Measurements from ENCODE around the gene FLVCR1.
"Not testable (repeated sequence)": the region's sequence is repeated elsewhere in the genome, so short reads cannot be mapped to it uniquely, and the experiment has no call there.

FLVCR1 gene

GRCh38 chr1:212902054-212902453, 44.0 kb downstream of the FLVCR1 start:
- H3K27ac ChIP-seq = no peak overlapping the region
- intact Hi-C loops (cut with DNase I; ENCODE audit: low total_unique reads) = no loop called here
- H3K36me3 ChIP-seq = peaks cover 29 to 32% (median 30%) of the 10 kb centered on the region in 3 donors
- no peaks in the 10 kb centered on the region for H3K4me1 ChIP-seq
- no peak overlapping the region for H3K4me3 ChIP-seq
- no peaks in the 10 kb centered on the region for H3K27me3 ChIP-seq
- DNase-seq = no peak
- no peak for TF ChIP-seq CTCF (IDR thresholded peaks at IDR 0.05)
- peaks cover 4 to 34% (median 30%) of the 10 kb centered on the region in 3 donors for H3K9me3 ChIP-seq

GRCh38 chr1:212903664-212904063, 45.6 kb downstream of the FLVCR1 start:
- H3K4me1 ChIP-seq = no peaks in the 10 kb centered on the region
- no peak overlapping the region for H3K4me3 ChIP-seq
- peaks cover 4 to 30% (median 27%) of the 10 kb centered on the region in 3 donors for H3K9me3 ChIP-seq
- no peak for DNase-seq
- TF ChIP-seq CTCF (IDR thresholded peaks at IDR 0.05) = no peak
- no peaks in the 10 kb centered on the region for H3K27me3 ChIP-seq
- H3K27ac ChIP-seq = no peak overlapping the region
- H3K36me3 ChIP-seq = peaks cover 13 to 16% (median 15%) of the 10 kb centered on the region in 3 donors
- intact Hi-C loops (cut with DNase I; ENCODE audit: low total_unique reads) = no loop called here

GRCh38 chr1:212908071-212908470, 50.0 kb downstream of the FLVCR1 start:
- H3K4me3 ChIP-seq; H3K36me3 ChIP-seq; H3K4me1 ChIP-seq; H3K27ac ChIP-seq; H3K9me3 ChIP-seq; H3K27me3 ChIP-seq; DNase-seq; intact Hi-C loops (cut with DNase I; ENCODE audit: low total_unique reads): not testable (repeated sequence)

- H3K27me3 ChIP-seq = no peaks in the 10 kb centered on the region
Observed at GRCh38 chr1:212908971-212909370, 50.9 kb downstream of the FLVCR1 start.

GRCh38 chr1:212909652-212910063, 51.6 kb downstream of the FLVCR1 start:
- TF ChIP-seq CTCF (IDR thresholded peaks at IDR 0.05) = no peak
- Histone ChIP-seq H3K4me3 (no peak overlapping the region), H3K4me1 (no peaks in the 10 kb centered on the region), H3K27ac (no peak overlapping the region), H3K27me3 (no peaks in the 10 kb centered on the region), H3K9me3 (no peaks in the 10 kb centered on the region), H3K36me3 (no peaks in the 10 kb centered on the region)
- intact Hi-C loops (cut with DNase I; ENCODE audit: low total_unique reads) = no loop called here
- no peak for DNase-seq

More at GRCh38 chr1:212908971-212909370, 50.9 kb downstream of the FLVCR1 start:
- H3K27ac ChIP-seq = no peak overlapping the region
- intact Hi-C loops (cut with DNase I; ENCODE audit: low total_unique reads) = no loop called here
- H3K4me1 ChIP-seq = no peaks in the 10 kb centered on the region
- no peak for DNase-seq
- no peaks in the 10 kb centered on the region for H3K9me3 ChIP-seq
- no peaks in the 10 kb centered on the region for H3K36me3 ChIP-seq
- TF ChIP-seq CTCF (IDR thresholded peaks at IDR 0.05) = no peak
- H3K4me3 ChIP-seq = no peak overlapping the region

GRCh38 chr1:212910213-212910612, 52.1 kb downstream of the FLVCR1 start:
- H3K9me3 ChIP-seq; DNase-seq; intact Hi-C loops (cut with DNase I; ENCODE audit: low total_unique reads); H3K36me3 ChIP-seq; H3K4me3 ChIP-seq; H3K4me1 ChIP-seq; H3K27me3 ChIP-seq; H3K27ac ChIP-seq: not testable (repeated sequence)

- H3K36me3 ChIP-seq; H3K4me1 ChIP-seq; H3K9me3 ChIP-seq; DNase-seq; H3K4me3 ChIP-seq; intact Hi-C loops (cut with DNase I; ENCODE audit: low total_unique reads); H3K27me3 ChIP-seq; H3K27ac ChIP-seq: not testable (repeated sequence)
Observed at GRCh38 chr1:212913638-212914037, 55.6 kb downstream of the FLVCR1 start.

GRCh38 chr1:212914110-212914509, 56.0 kb downstream of the FLVCR1 start:
- DNase-seq; H3K4me1 ChIP-seq; H3K4me3 ChIP-seq; H3K9me3 ChIP-seq; H3K36me3 ChIP-seq; intact Hi-C loops (cut with DNase I; ENCODE audit: low total_unique reads); H3K27ac ChIP-seq; H3K27me3 ChIP-seq: not testable (repeated sequence)

Data from tibial artery (tissue), 4 donors.